Left cardiac atrium (tissue), 4 donors: Measurements from ENCODE around the gene PHYHIPL. TPM values are rescaled to one million over a fixed set of nuclear protein-coding genes. Genes with fewer than 3 reads are reported as not detected.

Experiments used
- ATAC-seq, 2 donors: fragments of 200-7000 bp; cut with Tn5 transposase; one replicate each; pipeline ENCODE4 v1.9.1; 2020; ENCODE audit warnings: mild to moderate bottlenecking in 2 of 2, moderate library complexity in 2 of 2
- DNase-seq: peaks from one replicate; pipeline ENCODE4 v3.0.0-alpha.2; 2020
- intact Hi-C, 2 donors: fragments of 100-400 bp; cut with DNase I; formaldehyde crosslinking; loops; one replicate each; pipeline versions ENCODE4 v1.14.1 to v1.15.1; 2022 to 2023
- total RNA-seq, 2 donors: library from RNA; stranded (reverse); fragmentation: NEBNext Ultra II Directional; extraction: Animal tissue kit (Norgen Biotek cat#: 25700); gene quantifications; one replicate each; pipeline ENCODE4 v1.2.1, GENCODE V29; 2021
- donor health status: DM: no; HTN: yes; CAD: no.
- donor health status: DM: no; HTN: yes; CAD: no; lungs with severe emphysema.
- donor health status: DM: yes; HTN: yes; CAD: no.
- donor health status: Dilated cardiomyopathy.

Gene PHYHIPL
- total RNA-seq, 2 donors from 2014 or later: 0.09 TPM; not detected in 1

GRCh38 chr10:59279991-59280505 is 103.6 kb downstream of the PHYHIPL start:
- ATAC-seq: no peak
- DNase-seq: no peak
- intact Hi-C loops: loop anchor here in 1 of 2 donors (10.0 kb wide), 1 partner anchor 175 kb away; no protein-coding TSS in a partner anchor

GRCh38 chr10:59281861-59282260 is 105.4 kb downstream of the PHYHIPL start:
- ATAC-seq: no peak
- intact Hi-C loops: no loop called here
- no peak for DNase-seq

- DNase-seq (no peak), ATAC-seq (no peak)
- intact Hi-C loops: no loop called here
These were observed 107.1 kb downstream of the PHYHIPL start for GRCh38 chr10:59283456-59284091.

GRCh38 chr10:59284118-59284975 is 107.9 kb downstream of the PHYHIPL start:
- intact Hi-C loops: no loop called here

GRCh38 chr10:59285073-59285472 is 108.6 kb downstream of the PHYHIPL start:
- DNase-seq: no peak
- intact Hi-C loops: no loop called here
- ATAC-seq: no peak

More at GRCh38 chr10:59284118-59284975, 107.9 kb downstream of the PHYHIPL start:
- DNase-seq (no peak), ATAC-seq (no peak)

- intact Hi-C loops: no loop called here
- ATAC-seq: no peak
- DNase-seq: no peak
These were observed 109.4 kb downstream of the PHYHIPL start for GRCh38 chr10:59285848-59286247.

GRCh38 chr10:59287587-59288255 is 111.3 kb downstream of the PHYHIPL start:
- ATAC-seq (no peak), DNase-seq (no peak)
- intact Hi-C loops: no loop called here

GRCh38 chr10:59289853-59290252 is 113.4 kb downstream of the PHYHIPL start:
- ATAC-seq (no peak), DNase-seq (no peak)
- intact Hi-C loops: no loop called here

- intact Hi-C loops: no loop called here
- DNase-seq (no peak), ATAC-seq (no peak)
These were observed 114.0 kb downstream of the PHYHIPL start for GRCh38 chr10:59290448-59290847.

Other genes starting within 250 kb of the PHYHIPL start
- 10 to 100 TPM in 1 of 2 donors, 1 to 10 TPM in 1; 4.6 to 11.9 TPM for gene FAM13C, start 185.9 kb downstream of the PHYHIPL start, total RNA-seq